Subcutaneous adipose tissue (tissue), 4 donors: ENCODE results near the gene REC8. TPM values are rescaled to one million over a fixed set of nuclear protein-coding genes. Genes with fewer than 3 reads are reported as not detected.

ENCODE experiments used
- CTCF ChIP-seq: fragments of 450-650 bp; IDR thresholded peaks from one replicate; pipeline ENCODE4 v1.5.1; 2016; ENCODE audit warnings: low read depth, mild to moderate bottlenecking, control low read depth, antibody characterized with exemption, moderate library complexity
- total RNA-seq, 4 donors: library from RNA; depleted of rRNA; stranded (reverse); fragments of >200 nt; gene quantifications; one replicate each; pipeline ENCODE4 v1.1.0, GENCODE V29; 2016

The REC8 gene
- total RNA-seq, 4 donors from 2014 or later = 3.1 to 27.7 (median 5.5) TPM

GRCh38 chr14:24130380-24130716 is 41.5 kb upstream of the REC8 start, which contains the start of gene FITM1:
Gene FITM1 (plus strand): TSS chr14:24130659. CDS start chr14:24131564, 905 bp downstream.
- no peak for TF ChIP-seq CTCF

- no peak for TF ChIP-seq CTCF
These were observed 40.9 kb upstream of the REC8 start for GRCh38 chr14:24130717-24131548.

GRCh38 chr14:24131549-24131966 is 40.3 kb upstream of the REC8 start:
- no peak for TF ChIP-seq CTCF

GRCh38 chr14:24132061-24132685 is 39.7 kb upstream of the REC8 start:
- no peak for TF ChIP-seq CTCF

- TF ChIP-seq CTCF = no peak
These were observed 38.9 kb upstream of the REC8 start for GRCh38 chr14:24132976-24133375.

- no peak for TF ChIP-seq CTCF
These were observed 38.1 kb upstream of the REC8 start for GRCh38 chr14:24133735-24134134.

GRCh38 chr14:24135584-24135833 is 36.4 kb upstream of the REC8 start:
- no peak for TF ChIP-seq CTCF
